HCT116 (cell line): ENCODE data around the gene MEGF6. TPM values are rescaled to one million over a fixed set of nuclear protein-coding genes. Genes with fewer than 3 reads are reported as not detected.

Experiments
- ATAC-seq: fragments of 200-7000 bp; cut with Tn5 transposase; 2 replicates; pipeline ENCODE4 v1.9.1; 2020; ENCODE audit warnings: mild to moderate bottlenecking, moderate library complexity
- BruUV-seq: library from RNA; stranded (reverse); fragments of 400-500 nt; replicated peaks from 2 replicates; lab custom pipeline; 2021; lab: Mats Ljungman, UMichigan
- CTCF ChIA-PET: fragments of 300-600 bp; sonication (Branson Sonifier 250); formaldehyde crosslinking; loops from one replicate; lab custom pipeline; 2021; ENCODE audit warnings: antibody characterized with exemption; lab: Charles Lee
- POLR2A ChIA-PET: fragments of 300-600, 350-600 bp; sonication (Branson Sonifier 250); formaldehyde crosslinking; loops from one replicate; lab custom pipeline; 2021; ENCODE audit warnings: antibody characterized with exemption; lab: Charles Lee
- RAD21 ChIA-PET, 2 experiments: fragments of 300-600 bp; sonication (Branson Sonifier 250); formaldehyde crosslinking; loops; one replicate each; lab custom pipeline; 2023; ENCODE audit warnings: low total read pairs in 2 of 2; ENCODE audit not compliant: uncharacterized antibody in 2 of 2, unreplicated experiment in 2 of 2, low non-redundant PET in 1 of 2; lab: Charles Lee
- DNase-seq: peaks from one replicate; pipeline ENCODE4 v3.0.0-alpha.2; 2010; ENCODE audit warnings: low read depth, low spot score
- H2AFZ ChIP-seq: fragments of 200-600 bp; shearing (Covaris generic), sonication (generic); 2 replicates; pipeline ENCODE4 v1.6.1; 2017; ENCODE audit warnings: low read depth, mixed run types, mixed read lengths, antibody characterized with exemption, low read length; ENCODE audit not compliant: poor library complexity, severe bottlenecking
- H3K27ac ChIP-seq: 2 replicates; pipeline ENCODE4 v1.5.1; 2012; ENCODE audit warnings: low read depth, low read length
- H3K27me3 ChIP-seq: fragments of 200-600 bp; sonication (generic); 2 replicates; pipeline ENCODE4 v1.6.1; 2016; ENCODE audit warnings: mixed run types, low read length, mixed read lengths; ENCODE audit not compliant: insufficient read depth
- H3K36me3 ChIP-seq, 2 experiments: fragments of 200-500 bp in 1 of 2; fragments of 200-600 bp in 1 of 2; sonication (Bioruptor generic) in 1 of 2; sonication (generic) in 1 of 2; 2 replicates each; pipeline versions ENCODE4 v1.5.1 to v1.6.1; 2014 to 2016; ENCODE audit warnings: low read length in 2 of 2, inconsistent platforms in 1 of 2, mixed read lengths in 1 of 2, mixed run types in 1 of 2; ENCODE audit not compliant: insufficient read depth in 2 of 2, control insufficient read depth in 1 of 2
- H3K4me1 ChIP-seq, 2 experiments: fragments of 200-600 bp in 1 of 2; sonication (generic) in 1 of 2; 2 replicates each; pipeline versions ENCODE4 v1.5.1 to v1.6.1; 2012 to 2017; ENCODE audit warnings: low read length in 2 of 2, inconsistent platforms in 1 of 2, mild to moderate bottlenecking in 1 of 2, mixed read lengths in 1 of 2, mixed run types in 1 of 2, moderate library complexity in 1 of 2; ENCODE audit not compliant: insufficient read depth in 2 of 2, control insufficient read depth in 1 of 2
- H3K4me2 ChIP-seq: fragments of 200-600 bp; sonication (generic); 2 replicates; pipeline ENCODE4 v1.6.1; 2017; ENCODE audit warnings: mixed run types, low read length, mixed read lengths
- H3K4me3 ChIP-seq, 2 experiments: fragments of 200-600 bp in 1 of 2; sonication (generic) in 1 of 2; replicated peaks in 1 of 2; 2 replicates each; pipeline ENCODE4 v1.5.1; 2011 to 2016; ENCODE audit warnings: low read length in 2 of 2, control low read depth in 1 of 2, low read depth in 1 of 2, mild to moderate bottlenecking in 1 of 2, mixed read lengths in 1 of 2, mixed run types in 1 of 2
- H3K79me2 ChIP-seq: fragments of 200-600 bp; sonication (generic); 2 replicates; pipeline ENCODE4 v1.6.1; 2017; ENCODE audit warnings: mild to moderate bottlenecking, mixed run types, low read length, moderate library complexity, mixed read lengths; ENCODE audit not compliant: insufficient read depth
- H3K9ac ChIP-seq: fragments of 200-600 bp; sonication (generic); 2 replicates; pipeline ENCODE4 v1.6.1; 2016; ENCODE audit warnings: low read length, mixed read lengths
- H3K9me2 ChIP-seq: fragments of 200-600 bp; sonication (generic), shearing (Covaris generic); 2 replicates; pipeline ENCODE4 v1.6.1; 2017; ENCODE audit warnings: mixed run types, mild to moderate bottlenecking, moderate library complexity; ENCODE audit not compliant: insufficient read depth
- H3K9me3 ChIP-seq, 2 experiments: fragments of 200-500 bp in 1 of 2; fragments of 200-600 bp in 1 of 2; sonication (Bioruptor generic) in 1 of 2; sonication (generic) in 1 of 2; 2 replicates each; pipeline ENCODE4 v1.6.1; 2014 to 2017; ENCODE audit warnings: low read length in 2 of 2, mixed read lengths in 2 of 2, inconsistent platforms in 1 of 2, low read depth in 1 of 2, mild to moderate bottlenecking in 1 of 2, mixed run types in 1 of 2, moderate library complexity in 1 of 2; ENCODE audit not compliant: control insufficient read depth in 1 of 2, insufficient read depth in 1 of 2
- H4K20me1 ChIP-seq: fragments of 200-600 bp; sonication (generic), shearing (Covaris generic); 2 replicates; pipeline ENCODE4 v1.6.1; 2017; ENCODE audit warnings: mixed run types, mild to moderate bottlenecking, moderate library complexity; ENCODE audit not compliant: insufficient read depth
- ATF3 ChIP-seq: IDR thresholded peaks from 2 replicates; pipeline ENCODE4 v1.6.1; 2012
- CEBPB ChIP-seq: IDR thresholded peaks from 2 replicates; pipeline ENCODE4 v1.6.1; 2012; ENCODE audit warnings: low read depth
- CTCF ChIP-seq, 3 experiments: fragments of 200-600 bp in 1 of 3; sonication (generic) in 1 of 3; IDR thresholded peaks in 2 of 3; conservative IDR thresholded peaks in 1 of 3; 2 replicates each; pipeline ENCODE4 v1.5.1; 2012 to 2017; ENCODE audit warnings: low read depth in 2 of 3, low read length in 2 of 3, antibody characterized with exemption in 1 of 3, borderline replicate concordance in 1 of 3, control low read depth in 1 of 3, mild to moderate bottlenecking in 1 of 3, mixed read lengths in 1 of 3, mixed run types in 1 of 3, moderate library complexity in 1 of 3; ENCODE audit not compliant: insufficient read depth in 1 of 3
- EGR1 ChIP-seq: IDR thresholded peaks from 2 replicates; pipeline ENCODE4 v1.6.1; 2012; ENCODE audit warnings: low read depth
- ELF1 ChIP-seq: IDR thresholded peaks from 2 replicates; pipeline ENCODE4 v1.6.1; 2012; ENCODE audit warnings: low read depth, borderline replicate concordance
- EZH2 ChIP-seq: fragments of 200-600 bp; sonication (generic); IDR thresholded peaks from 2 replicates; pipeline ENCODE4 v1.6.1; 2017; ENCODE audit warnings: antibody characterized with exemption, mixed run types
- EZH2phosphoT487 ChIP-seq: fragments of 200-600 bp; IDR thresholded peaks from 2 replicates; pipeline ENCODE4 v1.6.1; 2018; ENCODE audit warnings: antibody characterized with exemption, borderline replicate concordance
- FOSL1 ChIP-seq: IDR thresholded peaks from 2 replicates; pipeline ENCODE4 v1.6.1; 2012; ENCODE audit warnings: low read depth
- JUND ChIP-seq: IDR thresholded peaks from 2 replicates; pipeline ENCODE4 v1.6.1; 2012
- MAX ChIP-seq: IDR thresholded peaks from 2 replicates; pipeline ENCODE4 v1.6.1; 2012
- POLR2A ChIP-seq: IDR thresholded peaks from 2 replicates; pipeline ENCODE4 v1.7.0; 2011; ENCODE audit warnings: borderline replicate concordance; ENCODE audit not compliant: insufficient read depth, insufficient read length; ENCODE audit errors: extremely low read depth
- RAD21 ChIP-seq: IDR thresholded peaks from 2 replicates; pipeline ENCODE4 v1.6.1; 2012; ENCODE audit warnings: low read depth, mild to moderate bottlenecking
- REST ChIP-seq: IDR thresholded peaks from 2 replicates; pipeline ENCODE4 v1.6.1; 2012; ENCODE audit warnings: low read depth
- SIN3A ChIP-seq: IDR thresholded peaks from 2 replicates; pipeline ENCODE4 v1.6.1; 2012; ENCODE audit warnings: low read depth
- SP1 ChIP-seq: IDR thresholded peaks from 2 replicates; pipeline ENCODE4 v1.6.1; 2012; ENCODE audit warnings: low read depth
- SRF ChIP-seq: IDR thresholded peaks from 2 replicates; pipeline ENCODE4 v1.6.1; 2012; ENCODE audit warnings: low read depth
- TCF7L2 ChIP-seq: IDR thresholded peaks from 2 replicates; pipeline ENCODE4 v1.7.0; 2011; ENCODE audit warnings: borderline replicate concordance, inconsistent platforms; ENCODE audit not compliant: insufficient read depth, insufficient read length; ENCODE audit errors: extremely low read depth
- YY1 ChIP-seq: IDR thresholded peaks from 2 replicates; pipeline ENCODE4 v1.6.1; 2011; ENCODE audit warnings: low read length, low read depth, moderate library complexity, mild to moderate bottlenecking; ENCODE audit not compliant: insufficient replicate concordance; ENCODE audit errors: extremely low read depth
- ZBTB33 ChIP-seq: IDR thresholded peaks from 2 replicates; pipeline ENCODE4 v1.6.1; 2011; ENCODE audit warnings: mild to moderate bottlenecking, low read length, moderate library complexity; ENCODE audit not compliant: insufficient replicate concordance; ENCODE audit errors: extremely low read depth
- ZNF274 ChIP-seq: fragments of 200-500 bp; sonication (Bioruptor generic); IDR thresholded peaks from 2 replicates; pipeline ENCODE4 v1.6.1; 2014; ENCODE audit warnings: mild to moderate bottlenecking, low read depth, low read length, inconsistent platforms
- intact Hi-C: fragments of 100-400 bp; cut with micrococcal nuclease; formaldehyde crosslinking; loops from 2 replicates; pipeline ENCODE4 v1.10.0; 2022
- total RNA-seq: library from RNA; stranded (reverse); gene quantifications from one replicate; pipeline ENCODE4 v1.2.1, GENCODE V29; 2021; ENCODE audit not compliant: unreplicated experiment

Gene MEGF6
- total RNA-seq, 1 experiment from 2014 or later, result 47.6 TPM

- Histone ChIP-seq H3K4me1 (peaks cover 8 to 23% of the 10 kb centered on the region in 2 experiments; a peak in 3 of 4 replicates), H3K4me3 (no peak overlapping the region), H3K27ac (no peak overlapping the region), H3K4me2 (no peak overlapping the region), H4K20me1 (no peaks in the 10 kb centered on the region), H3K36me3 (no peaks in the 10 kb centered on the region), H3K9me3 (no peaks in the 10 kb centered on the region), H2AFZ (no peak overlapping the region), H3K79me2 (no peaks in the 10 kb centered on the region)
- CTCF ChIA-PET, result no interaction called here
- ATAC-seq, result no peak
- POLR2A ChIA-PET, result no interaction called here
- RAD21 ChIA-PET, result no interaction called here
- BruUV-seq, result no TSS peak
- TF ChIP-seq MAX, result no peak
- no peak for TF ChIP-seq CTCF (IDR thresholded peaks at IDR 0.05 in 2 of 3, conservative IDR thresholded peaks at IDR 0.05 in 1 of 3; ENCODE audit: borderline replicate concordance in 1 of 3, insufficient read depth in 1 of 3, low read depth in 2 of 3, low read length in 2 of 3)
- no peak for TF ChIP-seq ELF1
- TF ChIP-seq EZH2, result no peak
- TF ChIP-seq SP1, result no peak
- TF ChIP-seq JUND, result no peak
- no peak for TF ChIP-seq ZBTB33
- TF ChIP-seq POLR2A, result no peak
- no peak for TF ChIP-seq EGR1
- TF ChIP-seq YY1, result no peak
- no peak for TF ChIP-seq ATF3
- TF ChIP-seq SIN3A, result no peak
- no peak for TF ChIP-seq CEBPB
- no peak for TF ChIP-seq RAD21
- no peak for TF ChIP-seq FOSL1
- no peak for TF ChIP-seq REST
- no peak for TF ChIP-seq ZNF274
- no peak for TF ChIP-seq EZH2phosphoT487
- no peak for TF ChIP-seq SRF
- no peak for TF ChIP-seq TCF7L2
- TF ChIP-seq, all 23 proteins: peak for 0
- intact Hi-C loops, result no loop called here
- Histone ChIP-seq H3K9ac (no peak overlapping the region), H3K9me2 (no peaks in the 10 kb centered on the region), H3K27me3 (no peaks in the 10 kb centered on the region)
- DNase-seq, result no peak
Measured at GRCh38 chr1:3560251-3560871, 50.9 kb downstream of the MEGF6 start.
